Loucy (cell line): ENCODE results near the gene TMC3.

ENCODE experiments used
- CTCF ChIP-seq: fragments of 200-600 bp; sonication (generic); conservative IDR thresholded peaks from 2 replicates; pipeline ENCODE4 v1.5.1; 2014; ENCODE audit warnings: mild to moderate bottlenecking, antibody characterized with exemption, low read length
- EZH2phosphoT487 ChIP-seq: fragments of 200-600 bp; IDR thresholded peaks from 2 replicates; pipeline ENCODE4 v1.6.1; 2018; ENCODE audit warnings: antibody characterized with exemption, mild to moderate bottlenecking, moderate library complexity, borderline replicate concordance

GRCh38 chr15:81373775-81374395, at the start of gene TMC3:
- no peak for TF ChIP-seq CTCF
- no peak for TF ChIP-seq EZH2phosphoT487
